Activated naive CD8-positive, alpha-beta T cell treated with anti-CD3 and anti-CD28 coated beads for 36 hours (primary cell): Measurements from ENCODE around the gene FUT1. TPM values are rescaled to one million over a fixed set of nuclear protein-coding genes. Genes with fewer than 3 reads are reported as not detected.
"Not testable (repeated sequence)": the region's sequence is repeated elsewhere in the genome, so short reads cannot be mapped to it uniquely, and the experiment has no call there.

Experiments used
- DNase-seq: peaks from one replicate; pipeline ENCODE4 v3.0.0; 2021
- H3K27ac Mint-ChIP-seq: one replicate; pipeline ENCODE4 v1.8.0; 2022; ENCODE audit warnings: mild to moderate bottlenecking, moderate library complexity, mixed read lengths
- H3K27me3 Mint-ChIP-seq: one replicate; pipeline ENCODE4 v1.8.0; 2022; ENCODE audit warnings: mild to moderate bottlenecking, mixed read lengths
- H3K36me3 Mint-ChIP-seq: one replicate; pipeline ENCODE4 v1.8.0; 2021; ENCODE audit warnings: mild to moderate bottlenecking, mixed read lengths
- H3K4me1 Mint-ChIP-seq: one replicate; pipeline ENCODE4 v1.8.0; 2021; ENCODE audit warnings: mixed read lengths
- H3K4me3 Mint-ChIP-seq: one replicate; pipeline ENCODE4 v1.8.0; 2022; ENCODE audit warnings: mild to moderate bottlenecking, moderate library complexity, mixed read lengths
- H3K9me3 Mint-ChIP-seq: one replicate; pipeline ENCODE4 v1.8.0; 2022; ENCODE audit warnings: mixed read lengths
- total RNA-seq, 2 experiments: library from RNA; stranded (reverse); gene quantifications; one replicate each; pipeline ENCODE4 v1.2.3, GENCODE V29; 2021

Gene FUT1
- total RNA-seq, result under 1 TPM; 0.06 to 0.12 TPM

GRCh38 chr19:48752496-48753365 lies at the start of gene FUT1:
Gene FUT1, minus strand, starts transcription at chr19:48752641. Its CDS starts 1,360 bp downstream, at chr19:48751281.
- no peaks in the 10 kb centered on the region for H3K9me3 Mint-ChIP-seq
- peak; percentile 52 for DNase-seq
- H3K36me3 Mint-ChIP-seq, result no peaks in the 10 kb centered on the region
- peaks cover 12% of the 10 kb centered on the region for H3K4me1 Mint-ChIP-seq
- H3K27ac Mint-ChIP-seq, result no peak within 1 kb of the TSS
- H3K27me3 Mint-ChIP-seq, result peaks cover 37% of the 10 kb centered on the region
- H3K4me3 Mint-ChIP-seq, result peak within 1 kb of the TSS; percentile 72

- peaks cover 7% of the 10 kb centered on the region for H3K4me1 Mint-ChIP-seq
- no peak overlapping the region for H3K4me3 Mint-ChIP-seq
- no peaks in the 10 kb centered on the region for H3K27me3 Mint-ChIP-seq
- H3K9me3 Mint-ChIP-seq, result no peaks in the 10 kb centered on the region
- no peak for DNase-seq
- H3K27ac Mint-ChIP-seq, result no peak overlapping the region
- peaks cover under 1% of the 10 kb centered on the region for H3K36me3 Mint-ChIP-seq
Measured at GRCh38 chr19:48799358-48800300, 47.2 kb upstream of the FUT1 start.

- Mint-ChIP-seq H3K9me3 (no peaks in the 10 kb centered on the region), H3K4me3 (no peak overlapping the region), H3K4me1 (peaks cover 9% of the 10 kb centered on the region), H3K36me3 (peaks cover 4% of the 10 kb centered on the region), H3K27ac (no peak overlapping the region), H3K27me3 (no peaks in the 10 kb centered on the region)
- no peak for DNase-seq
Measured at GRCh38 chr19:48798937-48799336, 46.5 kb upstream of the FUT1 start.

GRCh38 chr19:48797103-48797502 lies 44.7 kb upstream of the FUT1 start:
- peaks cover 4% of the 10 kb centered on the region for H3K36me3 Mint-ChIP-seq
- H3K27me3 Mint-ChIP-seq, result no peaks in the 10 kb centered on the region
- no peak overlapping the region for H3K4me3 Mint-ChIP-seq
- peaks cover 9% of the 10 kb centered on the region for H3K4me1 Mint-ChIP-seq
- no peak for DNase-seq
- no peaks in the 10 kb centered on the region for H3K9me3 Mint-ChIP-seq
- H3K27ac Mint-ChIP-seq, result no peak overlapping the region

GRCh38 chr19:48796298-48797083 lies 44.0 kb upstream of the FUT1 start:
- Mint-ChIP-seq H3K9me3 (no peaks in the 10 kb centered on the region), H3K27me3 (no peaks in the 10 kb centered on the region), H3K27ac (no peak overlapping the region), H3K36me3 (peaks cover 4% of the 10 kb centered on the region), H3K4me3 (no peak overlapping the region), H3K4me1 (peaks cover 9% of the 10 kb centered on the region)
- DNase-seq, result no peak

- no peaks in the 10 kb centered on the region for H3K27me3 Mint-ChIP-seq
- peak overlapping the region; percentile 80 for H3K27ac Mint-ChIP-seq
- H3K9me3 Mint-ChIP-seq, result no peaks in the 10 kb centered on the region
- no peak for DNase-seq
- H3K4me3 Mint-ChIP-seq, result peak overlapping the region; percentile 81
- H3K36me3 Mint-ChIP-seq, result peaks cover 4% of the 10 kb centered on the region
- peaks cover 9% of the 10 kb centered on the region for H3K4me1 Mint-ChIP-seq
Measured at GRCh38 chr19:48795685-48796070, 43.2 kb upstream of the FUT1 start.

GRCh38 chr19:48795055-48795684 lies 42.7 kb upstream of the FUT1 start:
- peaks cover 9% of the 10 kb centered on the region for H3K4me1 Mint-ChIP-seq
- peak overlapping the region; percentile 81 for H3K4me3 Mint-ChIP-seq
- peak overlapping the region; percentile 80 for H3K27ac Mint-ChIP-seq
- H3K9me3 Mint-ChIP-seq, result no peaks in the 10 kb centered on the region
- peaks cover 4% of the 10 kb centered on the region for H3K36me3 Mint-ChIP-seq
- no peaks in the 10 kb centered on the region for H3K27me3 Mint-ChIP-seq
- DNase-seq, result peak; percentile 81

GRCh38 chr19:48794291-48794690 lies 41.9 kb upstream of the FUT1 start:
- H3K27ac Mint-ChIP-seq, result no peak overlapping the region
- DNase-seq, result no peak
- no peaks in the 10 kb centered on the region for H3K9me3 Mint-ChIP-seq
- no peaks in the 10 kb centered on the region for H3K27me3 Mint-ChIP-seq
- H3K4me3 Mint-ChIP-seq, result peak overlapping the region; percentile 81
- H3K4me1 Mint-ChIP-seq, result peaks cover 9% of the 10 kb centered on the region
- peaks cover 4% of the 10 kb centered on the region for H3K36me3 Mint-ChIP-seq

- H3K4me3 Mint-ChIP-seq, result no peak overlapping the region
- H3K27ac Mint-ChIP-seq, result no peak overlapping the region
- H3K27me3 Mint-ChIP-seq, result no peaks in the 10 kb centered on the region
- DNase-seq, result no peak
- H3K36me3 Mint-ChIP-seq, result peaks cover 4% of the 10 kb centered on the region
- H3K4me1 Mint-ChIP-seq, result peaks cover 9% of the 10 kb centered on the region
- no peaks in the 10 kb centered on the region for H3K9me3 Mint-ChIP-seq
Measured at GRCh38 chr19:48793271-48793670, 40.8 kb upstream of the FUT1 start.

GRCh38 chr19:48787331-48787730 lies 34.9 kb upstream of the FUT1 start:
- not testable (repeated sequence) for H3K36me3 Mint-ChIP-seq, H3K4me3 Mint-ChIP-seq, H3K4me1 Mint-ChIP-seq, H3K27ac Mint-ChIP-seq, DNase-seq, H3K9me3 Mint-ChIP-seq, H3K27me3 Mint-ChIP-seq

GRCh38 chr19:48786422-48786821 lies 34.0 kb upstream of the FUT1 start:
- not testable (repeated sequence) for H3K4me3 Mint-ChIP-seq, H3K36me3 Mint-ChIP-seq, DNase-seq, H3K4me1 Mint-ChIP-seq, H3K9me3 Mint-ChIP-seq, H3K27ac Mint-ChIP-seq
- peaks cover 15% of the 10 kb centered on the region for H3K27me3 Mint-ChIP-seq

GRCh38 chr19:48784527-48784926 lies 32.1 kb upstream of the FUT1 start:
- Mint-ChIP-seq H3K36me3 (no peaks in the 10 kb centered on the region), H3K27me3 (peaks cover 15% of the 10 kb centered on the region), H3K4me3 (no peak overlapping the region), H3K4me1 (peaks cover 2% of the 10 kb centered on the region), H3K27ac (no peak overlapping the region), H3K9me3 (no peaks in the 10 kb centered on the region)
- DNase-seq, result no peak

- H3K27me3 Mint-ChIP-seq, result peaks cover 15% of the 10 kb centered on the region
- no peak overlapping the region for H3K27ac Mint-ChIP-seq
- H3K36me3 Mint-ChIP-seq, result no peaks in the 10 kb centered on the region
- no peaks in the 10 kb centered on the region for H3K9me3 Mint-ChIP-seq
- no peak overlapping the region for H3K4me3 Mint-ChIP-seq
- no peak for DNase-seq
- peaks cover 2% of the 10 kb centered on the region for H3K4me1 Mint-ChIP-seq
Measured at GRCh38 chr19:48780631-48781391, 28.4 kb upstream of the FUT1 start.

- H3K27ac Mint-ChIP-seq, result no peak overlapping the region
- peaks cover 2% of the 10 kb centered on the region for H3K4me1 Mint-ChIP-seq
- no peak overlapping the region for H3K4me3 Mint-ChIP-seq
- peaks cover 15% of the 10 kb centered on the region for H3K27me3 Mint-ChIP-seq
- no peak for DNase-seq
- no peaks in the 10 kb centered on the region for H3K36me3 Mint-ChIP-seq
- H3K9me3 Mint-ChIP-seq, result no peaks in the 10 kb centered on the region
Measured at GRCh38 chr19:48779636-48780035, 27.2 kb upstream of the FUT1 start.
